Naive thymus-derived CD8-positive, alpha-beta T cell (primary cell): Measurements from ENCODE around the gene RABL3. TPM values are rescaled to one million over a fixed set of nuclear protein-coding genes. Genes with fewer than 3 reads are reported as not detected.
"Not testable (repeated sequence)": the region's sequence is repeated elsewhere in the genome, so short reads cannot be mapped to it uniquely, and the experiment has no call there.

Source experiments
- ATAC-seq, 2 donors: fragments of 150-1000 bp; cut with Tn5 transposase in 1 of 2; sonication (Bioruptor Pico), chemical (Tn5 transposase) in 1 of 2; 1 replicate in 1 of 2; 2 replicates in 1 of 2; pipeline ENCODE4 v1.10.0; 2021; ENCODE audit warnings: mild to moderate bottlenecking in 2 of 2, moderate library complexity in 2 of 2
- POLR2A ChIA-PET: fragments of 350-600 bp; sonication (Branson Sonifier 250); formaldehyde crosslinking; loops from one replicate; lab custom pipeline; 2021; ENCODE audit warnings: antibody characterized with exemption; lab: Charles Lee
- DNase-seq, 10 donors: peaks; one replicate each; pipeline versions ENCODE4 v3.0.0 to v3.0.0-alpha.2; 2020 to 2022
- H3K27ac Mint-ChIP-seq, 10 donors: one replicate each; pipeline ENCODE4 v1.8.0; 2020 to 2022; ENCODE audit warnings: mild to moderate bottlenecking in 10 of 10, mixed read lengths in 10 of 10, moderate library complexity in 4 of 10, inconsistent platforms in 1 of 10
- H3K27me3 Mint-ChIP-seq, 5 donors: one replicate each; pipeline ENCODE4 v1.8.0; 2021 to 2022; ENCODE audit warnings: mixed read lengths in 5 of 5
- H3K36me3 Mint-ChIP-seq, 3 donors: one replicate each; pipeline ENCODE4 v1.8.0; 2020 to 2022; ENCODE audit warnings: mixed read lengths in 3 of 3, mild to moderate bottlenecking in 2 of 3, inconsistent platforms in 1 of 3
- H3K4me1 Mint-ChIP-seq, 4 donors: one replicate each; pipeline ENCODE4 v1.8.0; 2021 to 2022; ENCODE audit warnings: mixed read lengths in 4 of 4
- H3K4me3 Mint-ChIP-seq, 10 donors: one replicate each; pipeline ENCODE4 v1.8.0; 2020 to 2022; ENCODE audit warnings: mild to moderate bottlenecking in 10 of 10, mixed read lengths in 10 of 10, moderate library complexity in 6 of 10, inconsistent platforms in 1 of 10
- H3K9me3 Mint-ChIP-seq, 9 donors: one replicate each; pipeline ENCODE4 v1.8.0; 2020 to 2022; ENCODE audit warnings: mixed read lengths in 9 of 9, mild to moderate bottlenecking in 3 of 9, inconsistent platforms in 1 of 9, moderate library complexity in 1 of 9
- polyA plus RNA-seq, 3 donors: library from polyadenylated mRNA; unstranded; fragments of 300-500 nt; fragmentation: Illumina TruSeq; gene quantifications; one replicate each; pipeline ENCODE4 v1.2.3, GENCODE V29; 2021
- total RNA-seq, 8 experiments: library from RNA in 2 of 8; stranded (reverse) in 2 of 8; gene quantifications; one replicate each; pipeline ENCODE4 v1.2.3 and lab custom pipeline; 2021 to 2026

RABL3 gene
- 10 to 100 TPM; 34.9 to 39.5 TPM for total RNA-seq
- 10 to 100 TPM; 29.5 to 41.9 (median 39.0) TPM for polyA plus RNA-seq
- 26.6 to 57.9 (median 44.2) reads per million in 6 experiments for total RNA-seq (lab: John Stamatoyannopoulos, UW)

GRCh38 chr3:120742198-120742848 lies at the start of gene RABL3, which contains the start of gene GTF2E1:
Gene RABL3, minus strand, starts transcription at chr3:120742516. Its CDS starts 9 bp downstream, at chr3:120742507.
Gene GTF2E1, plus strand, starts transcription at chr3:120742744. Its CDS starts 7,809 bp downstream, at chr3:120750553.
- peak within 1 kb of the TSS; percentile 87 to 98 (median 95) for H3K4me3 Mint-ChIP-seq
- peaks cover 0 to 10% (median 2%) of the 10 kb centered on the region in 3 donors for H3K36me3 Mint-ChIP-seq
- DNase-seq: peak; percentile 80 to 98 (median 98)
- POLR2A ChIA-PET: interaction anchor here (0.5 to 4.8 kb wide), 17 partner anchors 10 to 393 kb away, joined by 3 to 48 read pairs (median 5); partner anchors contain the start of genes LRRC58 and NDUFB4
- peak within 1 kb of the TSS; percentile 95 to 99 (median 98) for H3K27ac Mint-ChIP-seq
- H3K4me1 Mint-ChIP-seq: peaks cover 22 to 50% (median 41%) of the 10 kb centered on the region in 4 donors
- H3K9me3 Mint-ChIP-seq: peaks cover 0 to 3% (median 0%) of the 10 kb centered on the region in 9 donors
- ATAC-seq: peak; percentile 96
- H3K27me3 Mint-ChIP-seq: no peaks in the 10 kb centered on the region

- H3K36me3 Mint-ChIP-seq: no peaks in the 10 kb centered on the region
- no peaks in the 10 kb centered on the region for H3K9me3 Mint-ChIP-seq
- H3K27ac Mint-ChIP-seq: peak overlapping the region in 1 of 10 donors; percentile 22
- H3K27me3 Mint-ChIP-seq: peaks cover 0 to 1% (median 0%) of the 10 kb centered on the region in 5 donors
- DNase-seq: no peak
- no peak overlapping the region for H3K4me3 Mint-ChIP-seq
- ATAC-seq: no peak
- POLR2A ChIA-PET: no interaction called here
- H3K4me1 Mint-ChIP-seq: peaks cover 8 to 19% (median 15%) of the 10 kb centered on the region in 4 donors
Measured at GRCh38 chr3:120791913-120792312, 49.6 kb upstream of the RABL3 start.

GRCh38 chr3:120791010-120791409 lies 48.7 kb upstream of the RABL3 start:
- POLR2A ChIA-PET: no interaction called here

GRCh38 chr3:120785832-120786231 lies 43.5 kb upstream of the RABL3 start:
- H3K27ac Mint-ChIP-seq: not testable (repeated sequence)

More at GRCh38 chr3:120791010-120791409, 48.7 kb upstream of the RABL3 start:
- Mint-ChIP-seq H3K36me3 (peaks cover 0 to 2% (median 0%) of the 10 kb centered on the region in 3 donors), H3K4me1 (peaks cover 8 to 19% (median 15%) of the 10 kb centered on the region in 4 donors), H3K27me3 (peaks cover 0 to 1% (median 0%) of the 10 kb centered on the region in 5 donors), H3K27ac (peak overlapping the region in 2 of 10 donors; percentile 37 to 56), H3K9me3 (no peaks in the 10 kb centered on the region), H3K4me3 (no peak overlapping the region)
- DNase-seq (peak in 3 of 10 donors; percentile 9 to 39 (median 36)), ATAC-seq (peak; percentile 51 to 54)

GRCh38 chr3:120780977-120781376 lies 38.7 kb upstream of the RABL3 start:
- Mint-ChIP-seq H3K4me3 (no peak overlapping the region), H3K27ac (peak overlapping the region in 2 of 10 donors; percentile 38 to 81), H3K9me3 (no peaks in the 10 kb centered on the region), H3K4me1 (peaks cover 0 to 4% (median 1%) of the 10 kb centered on the region in 4 donors), H3K27me3 (no peaks in the 10 kb centered on the region), H3K36me3 (peaks cover 5 to 48% (median 26%) of the 10 kb centered on the region in 3 donors)
- ATAC-seq (no peak), DNase-seq (no peak)
- POLR2A ChIA-PET: no interaction called here

More at GRCh38 chr3:120785832-120786231, 43.5 kb upstream of the RABL3 start:
- H3K27me3 Mint-ChIP-seq, ATAC-seq, H3K9me3 Mint-ChIP-seq, DNase-seq, H3K4me3 Mint-ChIP-seq, H3K4me1 Mint-ChIP-seq: not testable (repeated sequence)
- peaks cover 5 to 28% (median 18%) of the 10 kb centered on the region in 3 donors for H3K36me3 Mint-ChIP-seq
- POLR2A ChIA-PET: interaction anchor here (1.3 kb wide), 1 partner anchor 190 kb away, joined by 3 read pairs; the partner anchor contains the start of gene NDUFB4

- no peak overlapping the region for H3K4me3 Mint-ChIP-seq
- POLR2A ChIA-PET: no interaction called here
- H3K27me3 Mint-ChIP-seq: no peaks in the 10 kb centered on the region
- peaks cover 0 to 4% (median 1%) of the 10 kb centered on the region in 4 donors for H3K4me1 Mint-ChIP-seq
- H3K27ac Mint-ChIP-seq: peak overlapping the region in 6 of 10 donors; percentile 5 to 43 (median 24)
- no peak for DNase-seq
- ATAC-seq: no peak
- H3K36me3 Mint-ChIP-seq: peaks cover 5 to 44% (median 19%) of the 10 kb centered on the region in 3 donors
- H3K9me3 Mint-ChIP-seq: no peaks in the 10 kb centered on the region
Measured at GRCh38 chr3:120778776-120779175, 36.5 kb upstream of the RABL3 start.

GRCh38 chr3:120775411-120775810 lies 33.1 kb upstream of the RABL3 start:
- DNase-seq: no peak
- H3K27me3 Mint-ChIP-seq: no peaks in the 10 kb centered on the region
- no peak overlapping the region for H3K4me3 Mint-ChIP-seq
- no peak overlapping the region for H3K27ac Mint-ChIP-seq
- H3K4me1 Mint-ChIP-seq: peaks cover 5 to 24% (median 13%) of the 10 kb centered on the region in 4 donors
- no peak for ATAC-seq
- peaks cover 0 to 34% (median 23%) of the 10 kb centered on the region in 3 donors for H3K36me3 Mint-ChIP-seq
- H3K9me3 Mint-ChIP-seq: no peaks in the 10 kb centered on the region
- POLR2A ChIA-PET: no interaction called here

- Mint-ChIP-seq H3K4me1 (peaks cover 5 to 31% (median 18%) of the 10 kb centered on the region in 4 donors), H3K36me3 (peaks cover 0 to 29% (median 20%) of the 10 kb centered on the region in 3 donors), H3K27me3 (no peaks in the 10 kb centered on the region), H3K9me3 (no peaks in the 10 kb centered on the region), H3K4me3 (no peak overlapping the region), H3K27ac (no peak overlapping the region)
- POLR2A ChIA-PET: no interaction called here
- ATAC-seq (no peak), DNase-seq (no peak)
Measured at GRCh38 chr3:120773932-120774331, 31.6 kb upstream of the RABL3 start.

- peaks cover 0 to 22% (median 17%) of the 10 kb centered on the region in 3 donors for H3K36me3 Mint-ChIP-seq
- DNase-seq: no peak
- H3K4me1 Mint-ChIP-seq: peaks cover 9 to 41% (median 30%) of the 10 kb centered on the region in 4 donors
- no peaks in the 10 kb centered on the region for H3K27me3 Mint-ChIP-seq
- no peak overlapping the region for H3K27ac Mint-ChIP-seq
- no peak overlapping the region for H3K4me3 Mint-ChIP-seq
- no peak for ATAC-seq
- POLR2A ChIA-PET: interaction anchor here (0.6 kb wide), 1 partner anchor 30 kb away, joined by 4 read pairs; the partner anchor contains the start of gene RABL3
- no peaks in the 10 kb centered on the region for H3K9me3 Mint-ChIP-seq
Measured at GRCh38 chr3:120772081-120772480, 29.8 kb upstream of the RABL3 start.

- no peaks in the 10 kb centered on the region for H3K9me3 Mint-ChIP-seq
- ATAC-seq (no peak), DNase-seq (no peak)
- H3K36me3 Mint-ChIP-seq: peaks cover 0 to 22% (median 14%) of the 10 kb centered on the region in 3 donors
- POLR2A ChIA-PET: no interaction called here
- H3K4me3 Mint-ChIP-seq: no peak overlapping the region
- H3K27me3 Mint-ChIP-seq: no peaks in the 10 kb centered on the region
- H3K27ac Mint-ChIP-seq: no peak overlapping the region
- H3K4me1 Mint-ChIP-seq: peaks cover 14 to 51% (median 39%) of the 10 kb centered on the region in 4 donors
Measured at GRCh38 chr3:120770891-120771290, 28.6 kb upstream of the RABL3 start.

- no peak overlapping the region for H3K4me3 Mint-ChIP-seq
- DNase-seq: no peak
- peaks cover 16 to 61% (median 46%) of the 10 kb centered on the region in 4 donors for H3K4me1 Mint-ChIP-seq
- H3K36me3 Mint-ChIP-seq: peaks cover 0 to 22% (median 14%) of the 10 kb centered on the region in 3 donors
- POLR2A ChIA-PET: no interaction called here
- H3K9me3 Mint-ChIP-seq: no peaks in the 10 kb centered on the region
- H3K27ac Mint-ChIP-seq: peak overlapping the region in 2 of 10 donors; percentile 6 to 17
- no peaks in the 10 kb centered on the region for H3K27me3 Mint-ChIP-seq
- no peak for ATAC-seq
Measured at GRCh38 chr3:120769436-120769835, 27.1 kb upstream of the RABL3 start.

GRCh38 chr3:120767106-120767505 lies 24.8 kb upstream of the RABL3 start:
- POLR2A ChIA-PET: no interaction called here
- H3K27me3 Mint-ChIP-seq: no peaks in the 10 kb centered on the region
- DNase-seq (no peak), ATAC-seq (no peak)
- no peak overlapping the region for H3K4me3 Mint-ChIP-seq
- H3K27ac Mint-ChIP-seq: no peak overlapping the region
- no peaks in the 10 kb centered on the region for H3K9me3 Mint-ChIP-seq
- peaks cover 23 to 76% (median 54%) of the 10 kb centered on the region in 4 donors for H3K4me1 Mint-ChIP-seq
- H3K36me3 Mint-ChIP-seq: peaks cover 0 to 24% (median 12%) of the 10 kb centered on the region in 3 donors

GRCh38 chr3:120766576-120766975 lies 24.3 kb upstream of the RABL3 start:
- Mint-ChIP-seq H3K4me1 (peaks cover 25 to 78% (median 54%) of the 10 kb centered on the region in 4 donors), H3K9me3 (no peaks in the 10 kb centered on the region), H3K4me3 (no peak overlapping the region), H3K36me3 (peaks cover 0 to 21% (median 8%) of the 10 kb centered on the region in 3 donors), H3K27ac (peak overlapping the region in 2 of 10 donors; percentile 4 to 8), H3K27me3 (no peaks in the 10 kb centered on the region)
- DNase-seq (no peak), ATAC-seq (no peak)
- POLR2A ChIA-PET: no interaction called here
